ENCODE results near the gene LRIG2. TPM values are rescaled to one million over a fixed set of nuclear protein-coding genes. Genes with fewer than 3 reads are reported as not detected.

Gene LRIG2
- polyA plus RNA-seq, 1 of the 3 experiments (the other 2 are of a cell fraction): 3.8 TPM

DNA sequence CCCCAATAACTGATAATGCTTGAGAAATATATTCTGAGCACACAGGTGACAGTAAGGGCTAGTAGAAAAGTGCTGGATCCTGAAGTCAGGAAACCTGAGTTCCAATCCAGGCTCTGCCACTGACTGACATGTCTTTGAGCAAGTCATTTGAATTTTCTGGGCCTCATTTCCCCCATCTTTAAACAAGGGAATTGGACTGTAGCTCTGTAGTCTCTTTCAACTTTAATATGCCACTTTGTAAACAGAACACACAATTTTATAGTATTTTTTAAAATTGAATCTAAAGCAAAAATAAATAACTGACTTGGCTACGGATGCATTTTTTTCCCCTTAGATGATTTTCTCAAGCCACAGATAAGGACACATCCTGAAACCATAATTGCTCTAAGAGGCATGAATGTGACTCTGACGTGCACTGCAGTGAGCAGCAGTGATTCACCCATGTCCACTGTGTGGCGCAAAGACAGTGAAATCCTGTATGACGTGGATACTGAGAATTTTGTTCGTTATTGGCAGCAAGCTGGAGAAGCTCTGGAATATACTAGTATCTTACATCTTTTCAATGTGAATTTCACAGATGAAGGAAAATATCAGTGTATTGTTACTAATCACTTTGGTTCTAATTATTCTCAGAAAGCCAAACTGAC lies 37.0 kb downstream of the LRIG2 start:
- no peaks in the 10 kb centered on the region for H3K9me2 ChIP-seq
- peaks cover 64 to 73% of the 10 kb centered on the region in 2 experiments for H3K36me3 ChIP-seq (replicated peaks in 1 of 2; ENCODE audit: control insufficient read depth in 1 of 2, insufficient read depth in 2 of 2, low read length in 1 of 2)
- H3K4me3 ChIP-seq (ENCODE audit: low read depth in 2 of 2, low read length in 1 of 2): no peak overlapping the region
- peaks cover 27% of the 10 kb centered on the region for H3F3A ChIP-seq (replicated peaks; ENCODE audit: insufficient read depth)
- H3K79me2 ChIP-seq (ENCODE audit: insufficient read depth): no peaks in the 10 kb centered on the region
- H3K4me2 ChIP-seq: no peak overlapping the region
- no peaks in the 10 kb centered on the region for H4K20me1 ChIP-seq (ENCODE audit: insufficient read depth)
- H3K9ac ChIP-seq: peak overlapping the region; percentile 33; the same call in 1 of the 2 replicates
- no peak overlapping the region for H2AFZ ChIP-seq (ENCODE audit: low read depth)
- H3K27me3 ChIP-seq (ENCODE audit: insufficient read depth): no peaks in the 10 kb centered on the region
- DNase-seq: peak; percentile 61
- no peaks in the 10 kb centered on the region for H3K9me3 ChIP-seq
- POLR2A ChIA-PET: no interaction called here
- H3K4me1 ChIP-seq (ENCODE audit: control insufficient read depth in 1 of 2, insufficient read depth in 2 of 2, low read depth in 1 of 2, low read length in 1 of 2): peaks cover 0 to 4% of the 10 kb centered on the region in 2 experiments; a peak in 1 of 4 replicates
- TF ChIP-seq, protein P1, sequence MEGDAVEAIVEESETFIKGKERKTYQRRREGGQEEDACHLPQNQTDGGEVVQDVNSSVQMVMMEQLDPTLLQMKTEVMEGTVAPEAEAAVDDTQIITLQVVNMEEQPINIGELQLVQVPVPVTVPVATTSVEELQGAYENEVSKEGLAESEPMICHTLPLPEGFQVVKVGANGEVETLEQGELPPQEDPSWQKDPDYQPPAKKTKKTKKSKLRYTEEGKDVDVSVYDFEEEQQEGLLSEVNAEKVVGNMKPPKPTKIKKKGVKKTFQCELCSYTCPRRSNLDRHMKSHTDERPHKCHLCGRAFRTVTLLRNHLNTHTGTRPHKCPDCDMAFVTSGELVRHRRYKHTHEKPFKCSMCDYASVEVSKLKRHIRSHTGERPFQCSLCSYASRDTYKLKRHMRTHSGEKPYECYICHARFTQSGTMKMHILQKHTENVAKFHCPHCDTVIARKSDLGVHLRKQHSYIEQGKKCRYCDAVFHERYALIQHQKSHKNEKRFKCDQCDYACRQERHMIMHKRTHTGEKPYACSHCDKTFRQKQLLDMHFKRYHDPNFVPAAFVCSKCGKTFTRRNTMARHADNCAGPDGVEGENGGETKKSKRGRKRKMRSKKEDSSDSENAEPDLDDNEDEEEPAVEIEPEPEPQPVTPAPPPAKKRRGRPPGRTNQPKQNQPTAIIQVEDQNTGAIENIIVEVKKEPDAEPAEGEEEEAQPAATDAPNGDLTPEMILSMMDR (IDR thresholded peaks at IDR 0.05): peak; percentile 58
- TF ChIP-seq GATA2 (CRISPR knock-in tag; IDR thresholded peaks at IDR 0.05) (0 out of 2 replicates have a peak, but pooled peaks have one; percentile 15), JUND (IDR thresholded peaks at IDR 0.05) (no peak), NFIC (IDR thresholded peaks at IDR 0.05; ENCODE audit: borderline replicate concordance) (no peak), RAD21 (IDR thresholded peaks at IDR 0.05; ENCODE audit: low read length) (peak; percentile 58), SMC3 (IDR thresholded peaks at IDR 0.05; ENCODE audit: low read depth, low read length) (peak; percentile 61), FOSL2 (IDR thresholded peaks at IDR 0.05; ENCODE audit: borderline replicate concordance, low read depth) (peak; percentile 54; the same call in 1 of the 2 replicates), MXI1 (IDR thresholded peaks at IDR 0.05; ENCODE audit: low read depth, low read length) (0 out of 2 replicates have a peak, but pooled peaks have one; percentile 16)
- CTCF ChIA-PET: interaction anchor here (0.6 to 2.5 kb wide), 10 partner anchors 11 to 842 kb away, joined by 3 to 12 read pairs (median 3); partner anchors contain the start of gene LRIG2
- H3K27ac ChIP-seq (ENCODE audit: low read depth in 2 of 2, low read length in 1 of 2): peak overlapping the region; percentile 18 to 89; a peak in 3 of 4 replicates
- 52% methylated on average over 5 of the region's 5 CpGs for WGBS (ENCODE audit: low lambda C conversion rate)

DNA sequence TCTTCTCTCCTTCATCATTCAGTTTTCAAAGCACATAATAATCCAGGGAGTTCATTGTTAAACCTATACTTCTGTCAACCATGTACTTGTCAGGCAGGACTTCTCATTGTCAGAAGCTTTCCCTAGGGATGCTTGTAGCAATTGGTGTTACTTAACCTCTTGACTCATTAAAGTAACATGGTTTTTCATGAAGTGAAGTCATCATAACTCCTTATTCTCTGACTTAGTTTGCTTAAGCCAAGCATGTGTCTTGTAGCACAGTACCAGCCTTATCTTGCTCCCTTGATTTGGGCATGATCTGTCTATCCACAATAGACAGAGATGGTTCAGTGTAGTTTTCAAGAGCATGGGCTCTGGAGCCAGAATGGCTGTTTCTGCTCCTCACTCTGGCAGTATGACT lies 45.3 kb downstream of the LRIG2 start:
- no peaks in the 10 kb centered on the region for H3K9me2 ChIP-seq
- H3K79me2 ChIP-seq (ENCODE audit: insufficient read depth): peaks cover 4% of the 10 kb centered on the region; the same call in 1 of the 2 replicates
- no peak overlapping the region for H3K27ac ChIP-seq (ENCODE audit: low read depth in 2 of 2, low read length in 1 of 2)
- no peaks in the 10 kb centered on the region for H4K20me1 ChIP-seq (ENCODE audit: insufficient read depth)
- no peaks in the 10 kb centered on the region for H3F3A ChIP-seq (replicated peaks; ENCODE audit: insufficient read depth)
- CTCF ChIA-PET: no interaction called here
- no peak overlapping the region for H3K9ac ChIP-seq
- no peak overlapping the region for H2AFZ ChIP-seq (ENCODE audit: low read depth)
- POLR2A ChIA-PET: no interaction called here
- no peaks in the 10 kb centered on the region for H3K27me3 ChIP-seq (ENCODE audit: insufficient read depth)
- peaks cover 53 to 61% of the 10 kb centered on the region in 2 experiments for H3K36me3 ChIP-seq (replicated peaks in 1 of 2; ENCODE audit: control insufficient read depth in 1 of 2, insufficient read depth in 2 of 2, low read length in 1 of 2)
- DNase-seq: no peak
- no peaks in the 10 kb centered on the region for H3K9me3 ChIP-seq
- no peak overlapping the region for H3K4me2 ChIP-seq
- no peaks in the 10 kb centered on the region for H3K4me1 ChIP-seq (ENCODE audit: control insufficient read depth in 1 of 2, insufficient read depth in 2 of 2, low read depth in 1 of 2, low read length in 1 of 2)
- TF ChIP-seq, protein P2, sequence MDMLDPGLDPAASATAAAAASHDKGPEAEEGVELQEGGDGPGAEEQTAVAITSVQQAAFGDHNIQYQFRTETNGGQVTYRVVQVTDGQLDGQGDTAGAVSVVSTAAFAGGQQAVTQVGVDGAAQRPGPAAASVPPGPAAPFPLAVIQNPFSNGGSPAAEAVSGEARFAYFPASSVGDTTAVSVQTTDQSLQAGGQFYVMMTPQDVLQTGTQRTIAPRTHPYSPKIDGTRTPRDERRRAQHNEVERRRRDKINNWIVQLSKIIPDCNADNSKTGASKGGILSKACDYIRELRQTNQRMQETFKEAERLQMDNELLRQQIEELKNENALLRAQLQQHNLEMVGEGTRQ (IDR thresholded peaks at IDR 0.05; ENCODE audit: borderline replicate concordance, low read depth, low read length): no peak
- TF ChIP-seq FOSL2 (IDR thresholded peaks at IDR 0.05; ENCODE audit: borderline replicate concordance, low read depth) (no peak), EP300 (IDR thresholded peaks at IDR 0.05; ENCODE audit: borderline replicate concordance in 1 of 2, low read depth in 1 of 2, low read length in 1 of 2) (no peak), MEF2A (IDR thresholded peaks at IDR 0.05; ENCODE audit: borderline replicate concordance, low read depth) (no peak), RFX5 (IDR thresholded peaks at IDR 0.05; ENCODE audit: low read length) (no peak), JUND (IDR thresholded peaks at IDR 0.05) (no peak), YY1 (IDR thresholded peaks at IDR 0.05; ENCODE audit: low read depth) (no peak), RXRA (IDR thresholded peaks at IDR 0.05; ENCODE audit: borderline replicate concordance, low read depth) (no peak)
- TF ChIP-seq, protein P3, sequence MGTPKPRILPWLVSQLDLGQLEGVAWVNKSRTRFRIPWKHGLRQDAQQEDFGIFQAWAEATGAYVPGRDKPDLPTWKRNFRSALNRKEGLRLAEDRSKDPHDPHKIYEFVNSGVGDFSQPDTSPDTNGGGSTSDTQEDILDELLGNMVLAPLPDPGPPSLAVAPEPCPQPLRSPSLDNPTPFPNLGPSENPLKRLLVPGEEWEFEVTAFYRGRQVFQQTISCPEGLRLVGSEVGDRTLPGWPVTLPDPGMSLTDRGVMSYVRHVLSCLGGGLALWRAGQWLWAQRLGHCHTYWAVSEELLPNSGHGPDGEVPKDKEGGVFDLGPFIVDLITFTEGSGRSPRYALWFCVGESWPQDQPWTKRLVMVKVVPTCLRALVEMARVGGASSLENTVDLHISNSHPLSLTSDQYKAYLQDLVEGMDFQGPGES (IDR thresholded peaks at IDR 0.05; ENCODE audit: low read depth, low read length): no peak
- TF ChIP-seq, protein P4, sequence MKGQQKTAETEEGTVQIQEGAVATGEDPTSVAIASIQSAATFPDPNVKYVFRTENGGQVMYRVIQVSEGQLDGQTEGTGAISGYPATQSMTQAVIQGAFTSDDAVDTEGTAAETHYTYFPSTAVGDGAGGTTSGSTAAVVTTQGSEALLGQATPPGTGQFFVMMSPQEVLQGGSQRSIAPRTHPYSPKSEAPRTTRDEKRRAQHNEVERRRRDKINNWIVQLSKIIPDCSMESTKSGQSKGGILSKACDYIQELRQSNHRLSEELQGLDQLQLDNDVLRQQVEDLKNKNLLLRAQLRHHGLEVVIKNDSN (IDR thresholded peaks at IDR 0.05; ENCODE audit: borderline replicate concordance, low read depth): no peak
- TF ChIP-seq, protein P5, sequence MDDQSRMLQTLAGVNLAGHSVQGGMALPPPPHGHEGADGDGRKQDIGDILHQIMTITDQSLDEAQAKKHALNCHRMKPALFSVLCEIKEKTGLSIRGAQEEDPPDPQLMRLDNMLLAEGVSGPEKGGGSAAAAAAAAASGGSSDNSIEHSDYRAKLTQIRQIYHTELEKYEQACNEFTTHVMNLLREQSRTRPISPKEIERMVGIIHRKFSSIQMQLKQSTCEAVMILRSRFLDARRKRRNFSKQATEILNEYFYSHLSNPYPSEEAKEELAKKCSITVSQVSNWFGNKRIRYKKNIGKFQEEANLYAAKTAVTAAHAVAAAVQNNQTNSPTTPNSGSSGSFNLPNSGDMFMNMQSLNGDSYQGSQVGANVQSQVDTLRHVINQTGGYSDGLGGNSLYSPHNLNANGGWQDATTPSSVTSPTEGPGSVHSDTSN (IDR thresholded peaks at IDR 0.05): no peak
- TF ChIP-seq, protein P6, sequence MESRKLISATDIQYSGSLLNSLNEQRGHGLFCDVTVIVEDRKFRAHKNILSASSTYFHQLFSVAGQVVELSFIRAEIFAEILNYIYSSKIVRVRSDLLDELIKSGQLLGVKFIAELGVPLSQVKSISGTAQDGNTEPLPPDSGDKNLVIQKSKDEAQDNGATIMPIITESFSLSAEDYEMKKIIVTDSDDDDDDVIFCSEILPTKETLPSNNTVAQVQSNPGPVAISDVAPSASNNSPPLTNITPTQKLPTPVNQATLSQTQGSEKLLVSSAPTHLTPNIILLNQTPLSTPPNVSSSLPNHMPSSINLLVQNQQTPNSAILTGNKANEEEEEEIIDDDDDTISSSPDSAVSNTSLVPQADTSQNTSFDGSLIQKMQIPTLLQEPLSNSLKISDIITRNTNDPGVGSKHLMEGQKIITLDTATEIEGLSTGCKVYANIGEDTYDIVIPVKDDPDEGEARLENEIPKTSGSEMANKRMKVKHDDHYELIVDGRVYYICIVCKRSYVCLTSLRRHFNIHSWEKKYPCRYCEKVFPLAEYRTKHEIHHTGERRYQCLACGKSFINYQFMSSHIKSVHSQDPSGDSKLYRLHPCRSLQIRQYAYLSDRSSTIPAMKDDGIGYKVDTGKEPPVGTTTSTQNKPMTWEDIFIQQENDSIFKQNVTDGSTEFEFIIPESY (IDR thresholded peaks at IDR 0.05; ENCODE audit: borderline replicate concordance, low read depth): no peak
- no peak overlapping the region for H3K4me3 ChIP-seq (ENCODE audit: low read depth in 2 of 2, low read length in 1 of 2)

Measured in SK-N-SH (cell line).